Measurements from ENCODE around the gene GAS2L3. TPM values are rescaled to one million over a fixed set of nuclear protein-coding genes. Genes with fewer than 3 reads are reported as not detected.
A peak's percentile ranks its signal among the peaks of the same experiment; 100 is the strongest.

Gene GAS2L3
- total and polyA plus RNA-seq, 2 donors (not counting 1 experiment from before 2014, with no cell fraction given): 0.10 TPM; not detected in 1

DNA sequence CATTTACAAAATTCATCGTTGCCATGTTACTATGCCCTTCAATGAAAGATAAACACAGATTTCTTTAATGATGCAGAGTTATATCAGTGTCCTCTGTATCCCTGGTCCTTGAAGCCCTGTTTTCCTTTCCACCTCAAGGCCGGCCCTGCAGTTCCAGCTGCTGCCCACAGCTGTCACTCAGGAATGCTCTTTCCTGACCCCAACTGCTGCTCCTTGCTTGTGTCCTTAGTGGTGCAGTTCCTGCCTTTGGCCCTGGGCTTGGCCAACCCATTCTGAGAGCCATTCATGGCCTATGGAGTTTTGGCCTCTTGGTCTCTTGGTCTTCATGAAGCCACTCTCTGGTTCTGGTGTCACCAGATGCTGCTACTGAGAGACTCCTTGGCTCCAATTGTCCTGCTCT lies 93.1 kb downstream of the GAS2L3 start:
- Mint-ChIP-seq H3K4me1 (no peaks in the 10 kb centered on the region), H3K27me3 (peaks cover 9% of the 10 kb centered on the region), H3K4me3 (no peak overlapping the region), H3K27ac (no peak overlapping the region), H3K9me3 (ENCODE audit: insufficient read depth) (no peaks in the 10 kb centered on the region)
- POLR2A ChIA-PET: no interaction called here
- Histone ChIP-seq H3K4me2 (replicated peaks; ENCODE audit: low read depth, low read length, poor library complexity, severe bottlenecking) (no peak overlapping the region), H3K36me3 (replicated peaks in 1 of 2; ENCODE audit: control extremely low read depth in 1 of 2, control insufficient read depth in 1 of 2, extremely low read depth in 1 of 2, insufficient read depth in 2 of 2, low read length in 1 of 2) (no peaks in the 10 kb centered on the region), H3K27ac (ENCODE audit: low read length in 2 of 2) (no peak overlapping the region), H3K27me3 (replicated peaks in 1 of 4; ENCODE audit: control extremely low read depth in 1 of 4, control insufficient read depth in 3 of 4, insufficient read depth in 4 of 4, low read length in 3 of 4) (no peaks in the 10 kb centered on the region), H4K20me1 (ENCODE audit: control insufficient read depth, insufficient read depth, low read length, poor library complexity, severe bottlenecking) (no peaks in the 10 kb centered on the region), H3K4me1 (ENCODE audit: control insufficient read depth in 2 of 2, insufficient read depth in 2 of 2, low read length in 2 of 2) (no peaks in the 10 kb centered on the region), H2AFZ (ENCODE audit: insufficient read depth, low read depth, low read length, poor library complexity, severe bottlenecking) (no peak overlapping the region), H3K79me2 (ENCODE audit: control insufficient read depth, insufficient read depth, low read length) (no peaks in the 10 kb centered on the region), H3K4me3 (ENCODE audit: control extremely low read depth in 1 of 5, extremely low read depth in 1 of 5, insufficient read depth in 1 of 5, low read depth in 2 of 5, low read length in 4 of 5) (no peak overlapping the region), H3K9me3 (ENCODE audit: control extremely low read depth in 1 of 3, control insufficient read depth in 2 of 3, insufficient read depth in 1 of 3, low read length in 2 of 3) (peaks cover 0 to 4% (median 0%) of the 10 kb centered on the region in 3 donors), H3K9ac (ENCODE audit: low read length) (no peak overlapping the region)
- ATAC-seq (ENCODE audit: low read depth) (no peak), DNase-seq (no peak)
- TF ChIP-seq, protein P1, sequence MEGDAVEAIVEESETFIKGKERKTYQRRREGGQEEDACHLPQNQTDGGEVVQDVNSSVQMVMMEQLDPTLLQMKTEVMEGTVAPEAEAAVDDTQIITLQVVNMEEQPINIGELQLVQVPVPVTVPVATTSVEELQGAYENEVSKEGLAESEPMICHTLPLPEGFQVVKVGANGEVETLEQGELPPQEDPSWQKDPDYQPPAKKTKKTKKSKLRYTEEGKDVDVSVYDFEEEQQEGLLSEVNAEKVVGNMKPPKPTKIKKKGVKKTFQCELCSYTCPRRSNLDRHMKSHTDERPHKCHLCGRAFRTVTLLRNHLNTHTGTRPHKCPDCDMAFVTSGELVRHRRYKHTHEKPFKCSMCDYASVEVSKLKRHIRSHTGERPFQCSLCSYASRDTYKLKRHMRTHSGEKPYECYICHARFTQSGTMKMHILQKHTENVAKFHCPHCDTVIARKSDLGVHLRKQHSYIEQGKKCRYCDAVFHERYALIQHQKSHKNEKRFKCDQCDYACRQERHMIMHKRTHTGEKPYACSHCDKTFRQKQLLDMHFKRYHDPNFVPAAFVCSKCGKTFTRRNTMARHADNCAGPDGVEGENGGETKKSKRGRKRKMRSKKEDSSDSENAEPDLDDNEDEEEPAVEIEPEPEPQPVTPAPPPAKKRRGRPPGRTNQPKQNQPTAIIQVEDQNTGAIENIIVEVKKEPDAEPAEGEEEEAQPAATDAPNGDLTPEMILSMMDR (IDR thresholded peaks at IDR 0.05): no peak
- TF ChIP-seq EZH2 (IDR thresholded peaks at IDR 0.05; ENCODE audit: borderline replicate concordance, insufficient read depth, low read depth, low read length, poor library complexity, severe bottlenecking): no peak
- intact Hi-C loops (cut with micrococcal nuclease): no loop called here
- CTCF ChIA-PET: no interaction called here
- 79% methylated on average over 1 of the region's 2 CpGs for WGBS (ENCODE audit: insufficient coverage)

DNA sequence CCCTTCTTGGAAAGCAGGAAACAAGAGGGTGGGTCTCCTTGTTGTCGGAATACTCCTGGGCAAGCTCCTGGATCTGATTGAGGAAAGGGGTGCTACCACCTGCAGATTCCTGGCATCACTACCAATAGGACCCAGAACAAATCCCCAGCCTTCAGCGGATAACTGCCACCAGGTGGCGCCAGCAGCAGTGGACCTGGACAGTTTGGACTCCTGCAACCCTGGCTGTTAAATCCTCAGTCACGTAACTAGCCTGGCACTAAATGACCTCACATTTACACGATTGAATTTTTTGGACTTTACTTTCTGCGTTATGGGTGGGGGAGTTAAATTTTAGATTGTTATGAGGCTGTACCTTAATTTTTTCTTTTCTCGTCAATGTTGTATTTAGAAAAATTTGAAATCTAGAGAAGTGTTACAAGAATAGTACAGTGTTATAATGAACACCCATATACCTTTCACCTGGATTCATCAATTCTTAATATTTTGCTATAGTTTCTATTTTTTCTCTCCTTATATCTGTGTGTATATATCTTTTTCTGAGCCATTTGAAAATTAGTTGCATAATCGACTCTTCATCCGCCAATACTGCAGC lies 95.6 kb downstream of the GAS2L3 start:
- DNase-seq: peak; percentile 30
- no peak for TF ChIP-seq EZH2 (IDR thresholded peaks at IDR 0.05; ENCODE audit: borderline replicate concordance, insufficient read depth, low read depth, low read length, poor library complexity, severe bottlenecking)
- TF ChIP-seq, protein P1 (IDR thresholded peaks at IDR 0.05): peak; percentile 70
- Histone ChIP-seq H3K36me3 (replicated peaks in 1 of 2; ENCODE audit: control extremely low read depth in 1 of 2, control insufficient read depth in 1 of 2, extremely low read depth in 1 of 2, insufficient read depth in 2 of 2, low read length in 1 of 2) (no peaks in the 10 kb centered on the region), H4K20me1 (ENCODE audit: control insufficient read depth, insufficient read depth, low read length, poor library complexity, severe bottlenecking) (no peaks in the 10 kb centered on the region), H3K4me3 (ENCODE audit: control extremely low read depth in 1 of 5, extremely low read depth in 1 of 5, insufficient read depth in 1 of 5, low read depth in 2 of 5, low read length in 4 of 5) (no peak overlapping the region), H3K4me2 (replicated peaks; ENCODE audit: low read depth, low read length, poor library complexity, severe bottlenecking) (no peak overlapping the region), H3K27ac (ENCODE audit: low read length in 2 of 2) (no peak overlapping the region), H3K79me2 (ENCODE audit: control insufficient read depth, insufficient read depth, low read length) (no peaks in the 10 kb centered on the region), H3K9ac (ENCODE audit: low read length) (no peak overlapping the region), H3K27me3 (replicated peaks in 1 of 4; ENCODE audit: control extremely low read depth in 1 of 4, control insufficient read depth in 3 of 4, insufficient read depth in 4 of 4, low read length in 3 of 4) (no peaks in the 10 kb centered on the region), H3K4me1 (ENCODE audit: control insufficient read depth in 2 of 2, insufficient read depth in 2 of 2, low read length in 2 of 2) (no peaks in the 10 kb centered on the region), H2AFZ (ENCODE audit: insufficient read depth, low read depth, low read length, poor library complexity, severe bottlenecking) (no peak overlapping the region), H3K9me3 (ENCODE audit: control extremely low read depth in 1 of 3, control insufficient read depth in 2 of 3, insufficient read depth in 1 of 3, low read length in 2 of 3) (peaks cover 0 to 7% (median 0%) of the 10 kb centered on the region in 3 donors)
- no peak for ATAC-seq (ENCODE audit: low read depth)
- Mint-ChIP-seq H3K27me3 (peaks cover 10% of the 10 kb centered on the region), H3K4me1 (no peaks in the 10 kb centered on the region), H3K27ac (no peak overlapping the region), H3K9me3 (ENCODE audit: insufficient read depth) (no peaks in the 10 kb centered on the region), H3K4me3 (no peak overlapping the region)
- WGBS (ENCODE audit: insufficient coverage): 50% methylated on average over 1 of the region's 9 CpGs
- ChIA-PET POLR2A (no interaction called here), CTCF (interaction anchor here (1.0 kb wide), 1 partner anchor 13 kb away, joined by 3 read pairs; no protein-coding TSS in a partner anchor)
- intact Hi-C loops (cut with micrococcal nuclease): no loop called here
